ENCODE measurements around the gene SGMS1.

DNA sequence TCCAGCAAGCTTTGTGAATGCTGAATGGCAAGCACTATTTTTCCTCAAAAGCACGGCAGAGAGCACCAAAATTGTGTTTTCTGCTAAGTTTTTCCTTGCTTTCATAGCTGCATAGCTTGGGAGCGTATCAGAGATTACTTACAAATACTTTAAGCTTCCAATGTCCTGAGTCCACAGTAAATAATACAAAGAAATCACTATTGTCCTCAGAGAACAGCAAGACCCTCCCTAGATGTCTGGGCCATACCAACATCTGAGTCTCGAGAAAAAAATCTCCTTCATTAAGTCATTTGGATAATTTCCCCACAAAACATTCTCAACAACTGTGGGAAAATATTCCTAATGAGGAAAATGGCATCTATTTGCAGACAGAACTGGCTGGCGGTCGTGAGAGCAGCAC is 41.7 kb downstream of the SGMS1 start:
- TF ChIP-seq, protein P1, sequence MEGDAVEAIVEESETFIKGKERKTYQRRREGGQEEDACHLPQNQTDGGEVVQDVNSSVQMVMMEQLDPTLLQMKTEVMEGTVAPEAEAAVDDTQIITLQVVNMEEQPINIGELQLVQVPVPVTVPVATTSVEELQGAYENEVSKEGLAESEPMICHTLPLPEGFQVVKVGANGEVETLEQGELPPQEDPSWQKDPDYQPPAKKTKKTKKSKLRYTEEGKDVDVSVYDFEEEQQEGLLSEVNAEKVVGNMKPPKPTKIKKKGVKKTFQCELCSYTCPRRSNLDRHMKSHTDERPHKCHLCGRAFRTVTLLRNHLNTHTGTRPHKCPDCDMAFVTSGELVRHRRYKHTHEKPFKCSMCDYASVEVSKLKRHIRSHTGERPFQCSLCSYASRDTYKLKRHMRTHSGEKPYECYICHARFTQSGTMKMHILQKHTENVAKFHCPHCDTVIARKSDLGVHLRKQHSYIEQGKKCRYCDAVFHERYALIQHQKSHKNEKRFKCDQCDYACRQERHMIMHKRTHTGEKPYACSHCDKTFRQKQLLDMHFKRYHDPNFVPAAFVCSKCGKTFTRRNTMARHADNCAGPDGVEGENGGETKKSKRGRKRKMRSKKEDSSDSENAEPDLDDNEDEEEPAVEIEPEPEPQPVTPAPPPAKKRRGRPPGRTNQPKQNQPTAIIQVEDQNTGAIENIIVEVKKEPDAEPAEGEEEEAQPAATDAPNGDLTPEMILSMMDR (conservative IDR thresholded peaks at IDR 0.05; ENCODE audit: low read depth in 2 of 2), result no peak
- TF ChIP-seq POLR2AphosphoS5 (IDR thresholded peaks at IDR 0.05; ENCODE audit: low read depth), result no peak
- TF ChIP-seq, protein P2, sequence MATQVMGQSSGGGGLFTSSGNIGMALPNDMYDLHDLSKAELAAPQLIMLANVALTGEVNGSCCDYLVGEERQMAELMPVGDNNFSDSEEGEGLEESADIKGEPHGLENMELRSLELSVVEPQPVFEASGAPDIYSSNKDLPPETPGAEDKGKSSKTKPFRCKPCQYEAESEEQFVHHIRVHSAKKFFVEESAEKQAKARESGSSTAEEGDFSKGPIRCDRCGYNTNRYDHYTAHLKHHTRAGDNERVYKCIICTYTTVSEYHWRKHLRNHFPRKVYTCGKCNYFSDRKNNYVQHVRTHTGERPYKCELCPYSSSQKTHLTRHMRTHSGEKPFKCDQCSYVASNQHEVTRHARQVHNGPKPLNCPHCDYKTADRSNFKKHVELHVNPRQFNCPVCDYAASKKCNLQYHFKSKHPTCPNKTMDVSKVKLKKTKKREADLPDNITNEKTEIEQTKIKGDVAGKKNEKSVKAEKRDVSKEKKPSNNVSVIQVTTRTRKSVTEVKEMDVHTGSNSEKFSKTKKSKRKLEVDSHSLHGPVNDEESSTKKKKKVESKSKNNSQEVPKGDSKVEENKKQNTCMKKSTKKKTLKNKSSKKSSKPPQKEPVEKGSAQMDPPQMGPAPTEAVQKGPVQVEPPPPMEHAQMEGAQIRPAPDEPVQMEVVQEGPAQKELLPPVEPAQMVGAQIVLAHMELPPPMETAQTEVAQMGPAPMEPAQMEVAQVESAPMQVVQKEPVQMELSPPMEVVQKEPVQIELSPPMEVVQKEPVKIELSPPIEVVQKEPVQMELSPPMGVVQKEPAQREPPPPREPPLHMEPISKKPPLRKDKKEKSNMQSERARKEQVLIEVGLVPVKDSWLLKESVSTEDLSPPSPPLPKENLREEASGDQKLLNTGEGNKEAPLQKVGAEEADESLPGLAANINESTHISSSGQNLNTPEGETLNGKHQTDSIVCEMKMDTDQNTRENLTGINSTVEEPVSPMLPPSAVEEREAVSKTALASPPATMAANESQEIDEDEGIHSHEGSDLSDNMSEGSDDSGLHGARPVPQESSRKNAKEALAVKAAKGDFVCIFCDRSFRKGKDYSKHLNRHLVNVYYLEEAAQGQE (IDR thresholded peaks at IDR 0.05; ENCODE audit: unreplicated experiment), result no peak
- TF ChIP-seq EZH2 (IDR thresholded peaks at IDR 0.05; ENCODE audit: low read depth, unreplicated experiment), result no peak
- no peak for TF ChIP-seq EZH2phosphoT487 (IDR thresholded peaks at IDR 0.05; ENCODE audit: unreplicated experiment)
